NK-92 treated with Interleukin-12 subunit alpha and Interleukin-12 subunit beta, amount 100 ng/mL, for 24 hours (cell line): ENCODE data around the gene EEPD1.
"Not testable (repeated sequence)": the region's sequence is repeated elsewhere in the genome, so short reads cannot be mapped to it uniquely, and the experiment has no call there.

Source experiments
- DNase-seq: peaks from one replicate; lab custom pipeline; 2025; lab: John Stamatoyannopoulos, UW

Gene EEPD1

DNA sequence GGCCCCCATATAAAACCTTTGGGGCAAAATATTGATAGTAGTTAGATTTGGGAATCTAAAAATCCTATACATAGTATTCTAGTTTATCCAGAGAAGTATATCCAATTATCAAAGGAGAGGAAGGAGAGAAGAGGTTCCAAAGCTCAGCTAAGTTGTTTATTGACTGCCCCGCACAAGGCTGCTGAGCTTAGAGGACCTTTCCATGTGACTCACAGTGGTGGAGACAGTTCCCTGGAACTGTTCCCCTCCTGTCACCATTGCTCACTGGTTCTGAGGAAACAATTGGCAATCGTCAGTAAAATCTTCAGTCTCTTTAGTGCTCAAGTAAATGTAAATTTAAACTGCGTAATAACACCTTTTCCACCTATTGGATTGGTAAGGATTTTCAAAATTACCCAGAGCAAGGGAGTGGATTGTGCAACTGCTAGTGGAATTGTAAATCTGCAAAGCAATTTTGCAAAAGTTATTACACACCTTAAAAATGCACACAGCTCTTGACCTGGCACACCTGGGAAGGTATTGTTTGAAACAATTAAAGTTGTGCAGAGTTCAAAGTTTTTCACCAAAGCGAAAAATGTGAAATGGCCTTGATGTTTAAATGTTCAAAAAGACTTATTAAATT, 63.1 kb downstream of the EEPD1 start:
- no peak for DNase-seq

DNA sequence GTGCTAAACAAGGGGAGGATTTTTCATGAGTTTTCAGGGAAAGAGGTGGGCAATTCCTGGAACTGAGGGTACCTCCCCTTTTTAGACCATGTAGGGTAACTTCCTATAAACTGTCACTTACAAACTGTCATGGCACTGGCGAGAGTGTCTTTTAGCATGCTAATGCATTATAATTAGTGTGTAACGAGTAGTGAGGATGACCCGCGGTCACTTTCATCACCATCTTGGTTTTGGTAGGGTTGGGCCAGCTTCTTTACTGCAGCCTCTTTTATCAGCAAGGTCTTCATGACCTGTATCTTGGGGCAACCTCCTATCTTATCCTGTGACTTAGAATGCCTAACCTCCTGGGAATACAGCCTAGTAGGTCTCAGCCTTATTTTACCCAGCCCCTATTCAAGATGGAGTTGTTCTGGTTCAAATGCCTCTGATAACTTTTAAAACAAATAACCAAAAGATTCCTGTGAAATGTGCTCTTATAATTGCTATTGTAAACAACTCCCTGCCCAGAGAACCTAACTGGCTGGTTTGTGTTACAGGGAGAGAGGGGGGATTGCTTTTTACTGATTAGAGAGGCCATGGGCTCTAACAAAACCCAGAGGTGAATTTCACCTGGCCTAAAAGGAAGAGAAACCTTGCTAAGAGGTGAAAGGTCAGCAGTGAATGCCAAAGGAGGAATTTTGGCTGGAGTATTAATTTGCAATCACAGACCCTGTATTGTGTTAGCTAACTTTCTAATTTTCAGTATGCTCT, 64.3 kb downstream of the EEPD1 start:
- DNase-seq = no peak

DNA sequence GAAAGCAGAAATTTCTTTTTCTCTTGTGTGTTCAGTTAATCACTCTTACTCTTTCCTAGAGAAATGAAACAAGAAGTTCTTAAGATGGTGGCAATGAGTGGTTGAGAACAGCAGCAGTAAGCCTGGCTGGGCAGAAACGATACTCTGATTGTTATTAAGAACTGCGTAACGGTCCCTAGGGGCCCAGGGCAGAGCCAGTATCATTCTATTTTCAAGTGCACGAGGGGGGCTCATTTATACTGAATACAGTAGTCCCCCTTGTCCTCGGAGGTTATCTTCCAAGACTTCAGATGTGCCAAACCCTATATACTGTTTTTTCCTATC, 64.9 kb downstream of the EEPD1 start:
- DNase-seq = no peak

DNA sequence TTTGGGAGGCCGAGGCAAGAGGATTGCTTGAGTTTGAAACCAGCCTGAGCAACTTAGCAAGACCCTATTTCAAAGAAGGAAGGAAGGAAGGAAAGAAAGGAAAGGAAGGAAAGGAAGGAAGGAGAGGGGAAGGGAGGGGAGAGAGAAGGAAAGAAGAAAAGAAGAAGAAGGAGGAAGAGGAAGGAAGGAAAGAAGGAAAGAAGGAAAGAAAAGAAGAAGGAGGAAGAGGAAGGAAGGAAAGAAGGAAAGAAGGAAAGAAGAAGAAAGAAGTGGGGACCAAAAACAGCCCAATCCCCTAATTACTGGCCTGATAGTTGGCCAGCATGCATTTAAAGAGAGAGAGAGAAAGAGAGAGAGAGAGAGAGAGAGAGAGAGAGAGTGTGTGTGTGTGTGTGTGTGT, 66.4 kb downstream of the EEPD1 start:
- DNase-seq = no peak

DNA sequence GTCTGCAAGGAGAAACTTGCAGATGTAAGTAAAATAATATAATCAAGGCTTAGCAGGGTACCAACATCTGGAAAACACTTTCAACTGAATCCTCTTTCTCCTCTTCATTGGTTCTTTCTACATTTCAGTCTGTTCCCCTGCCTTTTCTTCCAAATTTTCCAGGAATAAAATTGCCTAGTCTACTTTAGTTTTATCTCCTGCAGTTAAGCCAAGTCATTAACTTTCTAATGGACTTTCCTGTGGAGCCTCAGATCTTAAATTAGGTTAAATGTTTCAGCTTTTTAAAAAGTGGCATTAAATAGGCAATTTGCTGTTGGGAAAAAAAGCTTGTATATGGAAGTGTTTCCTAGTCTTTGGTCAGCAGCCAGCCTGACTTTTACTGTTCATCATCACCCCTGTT, 70.8 kb downstream of the EEPD1 start:
- DNase-seq = no peak

DNA sequence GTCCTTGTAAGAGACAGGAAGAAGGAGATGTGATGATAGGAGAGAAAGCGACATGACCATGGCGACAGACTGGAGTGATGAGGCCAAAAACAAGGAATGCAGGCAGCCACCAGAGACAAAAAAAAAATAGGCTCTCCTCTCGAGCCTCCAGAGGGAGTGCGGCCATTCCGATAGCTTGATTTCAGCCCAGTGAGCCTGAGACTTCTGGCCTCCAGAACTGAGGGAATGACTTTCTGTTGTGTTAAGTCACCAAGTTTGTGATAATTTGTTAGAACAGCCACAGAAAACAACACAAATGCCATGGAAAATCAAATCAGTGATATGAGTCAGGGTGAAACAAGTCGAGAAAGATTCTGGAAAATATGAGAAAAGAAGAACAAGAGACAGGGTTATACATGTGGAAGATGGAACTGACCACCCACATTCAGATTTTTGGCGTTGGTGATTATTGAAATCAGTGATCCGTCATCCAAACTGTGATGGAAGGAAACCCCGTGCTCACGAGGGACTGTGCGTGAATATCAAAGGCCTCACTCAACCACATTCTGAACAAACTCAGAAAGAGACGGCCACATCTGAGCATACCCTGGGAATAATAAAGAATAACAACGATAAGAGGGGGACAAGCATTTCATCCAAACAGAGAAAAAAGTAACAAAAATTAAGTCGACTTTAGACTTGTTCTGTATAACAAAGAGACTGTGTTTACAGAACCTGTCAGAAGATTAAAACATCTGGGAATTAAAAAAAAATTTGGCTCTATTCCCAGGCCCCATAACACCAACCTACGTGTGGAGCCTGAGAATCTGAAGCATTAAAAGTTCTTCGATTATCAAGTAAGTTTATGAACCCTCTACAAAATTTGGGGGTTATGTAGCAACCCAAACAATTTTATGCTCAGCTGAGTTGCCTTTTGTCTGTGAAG, 72.1 kb downstream of the EEPD1 start:
- DNase-seq = no peak

- no peak for DNase-seq
Measured at GRCh38 chr7:36226151-36226550, 73.1 kb downstream of the EEPD1 start.

GRCh38 chr7:36227223-36227622, 74.2 kb downstream of the EEPD1 start:
- DNase-seq = no peak

DNA sequence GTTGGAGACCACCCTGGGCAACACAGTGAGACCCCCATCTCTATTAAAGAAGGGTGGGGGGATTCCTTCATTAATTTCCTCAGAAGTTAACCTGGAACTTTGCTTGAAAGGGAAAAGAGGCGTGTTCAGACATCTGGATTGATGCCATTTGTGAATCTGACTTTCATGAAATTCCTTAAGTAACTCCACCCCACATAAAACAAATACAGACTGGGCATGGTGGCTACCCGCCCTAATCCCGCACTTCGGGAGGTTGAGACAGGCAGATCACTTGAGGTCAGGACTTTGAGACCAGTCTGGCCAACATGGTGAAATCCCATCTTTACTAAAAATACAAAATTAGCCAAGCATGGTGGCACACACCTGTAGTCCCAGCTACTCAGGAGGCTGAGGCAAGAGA, 75.0 kb downstream of the EEPD1 start:
- DNase-seq = no peak

- no peak for DNase-seq
Measured at GRCh38 chr7:36231406-36231805, 78.4 kb downstream of the EEPD1 start.

DNA sequence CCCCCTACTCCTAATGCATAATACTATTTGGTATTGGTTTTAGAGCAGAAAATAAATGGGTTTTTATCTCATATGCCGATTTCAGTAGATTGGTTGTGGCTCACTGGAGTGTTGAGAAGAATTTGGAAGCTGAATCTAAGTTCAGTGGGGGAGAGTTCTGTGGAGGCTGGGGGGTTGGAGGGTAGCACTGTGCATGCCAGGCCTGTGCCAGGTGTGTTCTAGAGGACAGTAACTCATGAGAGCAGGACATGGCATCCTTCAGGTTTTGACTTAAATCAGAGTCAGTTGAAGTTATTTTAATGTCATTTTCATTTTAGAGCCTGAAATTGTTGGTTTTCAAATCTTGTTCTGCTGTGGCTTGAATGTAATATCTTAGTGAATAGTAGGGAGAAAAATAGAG, 79.5 kb downstream of the EEPD1 start:
- DNase-seq = no peak

- no peak for DNase-seq
Measured at GRCh38 chr7:36232971-36233550, 80.0 kb downstream of the EEPD1 start.

GRCh38 chr7:36236073-36236472, 83.0 kb downstream of the EEPD1 start:
- DNase-seq = no peak

DNA sequence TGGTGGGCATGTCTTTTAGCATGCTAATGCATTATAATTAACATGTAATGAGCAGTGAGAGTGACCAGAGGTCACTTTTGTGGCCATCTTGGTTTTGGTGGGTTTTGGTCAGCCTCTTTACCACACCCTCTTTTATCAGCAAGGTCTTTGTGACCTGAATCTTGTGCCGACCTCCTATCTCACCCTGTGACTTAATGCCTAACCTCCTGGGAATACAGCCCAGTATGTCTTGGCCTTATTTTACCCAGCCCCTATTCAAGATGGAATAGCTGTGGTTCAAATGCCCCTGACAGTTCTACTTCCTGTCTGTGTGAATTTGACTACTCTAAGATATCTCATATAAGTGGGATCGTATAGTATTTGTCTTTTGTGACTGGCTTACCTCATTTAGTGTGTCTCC, 85.1 kb downstream of the EEPD1 start:
- no peak for DNase-seq

DNA sequence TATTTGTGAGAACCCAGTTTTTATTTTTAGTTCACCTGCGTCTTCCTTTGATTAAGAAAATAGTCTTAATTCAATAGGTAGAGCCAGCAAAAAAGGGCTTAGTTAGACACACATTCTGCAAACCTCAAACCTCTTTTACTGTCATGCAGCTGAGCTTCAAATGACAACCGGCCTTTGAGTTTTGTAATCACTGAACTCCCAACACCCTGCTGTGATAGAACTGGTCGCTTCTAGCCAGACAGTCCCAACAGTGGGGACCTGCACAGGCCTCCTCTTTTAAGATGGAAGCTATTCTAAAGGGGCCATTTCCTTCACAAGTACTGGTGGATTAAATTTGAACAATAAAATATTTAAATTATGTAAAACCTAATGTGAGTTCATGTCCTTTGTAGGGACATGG, 90.3 kb downstream of the EEPD1 start:
- DNase-seq = not testable (repeated sequence)

DNA sequence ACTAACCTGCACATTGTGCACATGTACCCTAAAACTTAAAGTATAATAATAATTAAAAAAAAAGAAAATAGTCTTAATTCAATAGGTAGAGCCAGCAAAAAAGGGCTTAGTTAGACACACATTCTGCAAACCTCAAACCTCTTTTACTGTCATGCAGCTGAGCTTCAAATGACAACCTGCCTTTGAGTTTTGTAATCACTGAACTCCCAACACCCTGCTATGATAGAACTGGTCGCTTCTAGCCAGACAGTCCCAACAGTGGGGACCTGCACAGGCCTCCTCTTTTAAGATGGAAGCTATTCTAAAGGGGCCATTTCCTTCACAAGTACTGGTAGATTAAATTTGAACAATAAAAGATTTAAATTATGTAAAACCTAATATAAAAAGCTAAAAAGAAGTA, 90.9 kb downstream of the EEPD1 start:
- DNase-seq = not testable (repeated sequence)

DNA sequence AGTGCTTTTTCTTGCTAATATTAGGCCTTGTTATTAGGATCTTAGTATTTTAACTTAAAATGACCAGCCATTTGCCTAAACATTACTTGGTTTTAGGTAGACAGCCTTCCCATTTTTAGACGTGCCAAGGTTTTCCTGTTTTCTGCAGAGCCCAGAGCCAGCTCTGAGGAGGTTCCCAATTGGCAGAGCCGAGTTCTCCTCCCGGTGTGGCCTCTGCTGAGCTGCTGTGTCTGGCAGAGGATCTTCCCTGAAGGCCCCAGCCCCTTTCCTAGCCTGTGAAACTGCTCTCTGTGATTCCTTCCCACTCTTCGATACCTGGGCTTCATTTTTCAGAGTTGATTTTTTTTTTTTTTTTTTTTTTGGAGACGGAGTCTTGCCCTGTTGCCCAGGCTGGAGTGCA, 91.4 kb downstream of the EEPD1 start:
- DNase-seq = no peak

DNA sequence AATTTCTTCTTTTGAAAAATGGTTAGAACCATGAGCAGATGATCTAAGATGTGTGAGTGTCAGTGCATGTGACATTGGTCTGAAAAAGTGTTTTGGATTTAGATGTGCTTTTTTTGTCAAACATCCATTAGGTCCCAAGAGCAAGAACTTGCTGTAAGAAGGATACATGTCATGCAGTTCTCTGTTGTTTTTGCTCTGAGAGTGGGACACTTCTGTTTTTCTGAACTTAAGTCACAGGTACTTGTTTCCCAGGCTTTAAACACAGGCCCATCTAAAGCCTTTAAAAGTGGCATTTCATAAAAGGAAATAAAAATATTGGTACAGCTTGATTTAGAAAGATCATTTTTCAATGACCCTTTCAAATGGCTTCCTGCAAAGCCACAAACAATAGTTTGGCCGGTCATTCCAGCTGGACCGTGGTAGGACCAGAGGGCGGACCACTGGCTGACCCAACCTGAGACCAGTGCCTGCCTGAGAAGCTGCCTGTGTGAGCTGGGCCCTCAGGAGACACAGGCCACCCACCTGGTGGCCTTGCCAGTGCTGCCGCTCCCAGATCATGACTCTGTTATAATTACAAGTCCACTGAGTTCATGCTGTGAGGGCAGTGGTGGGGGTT, 92.7 kb downstream of the EEPD1 start:
- no peak for DNase-seq

DNA sequence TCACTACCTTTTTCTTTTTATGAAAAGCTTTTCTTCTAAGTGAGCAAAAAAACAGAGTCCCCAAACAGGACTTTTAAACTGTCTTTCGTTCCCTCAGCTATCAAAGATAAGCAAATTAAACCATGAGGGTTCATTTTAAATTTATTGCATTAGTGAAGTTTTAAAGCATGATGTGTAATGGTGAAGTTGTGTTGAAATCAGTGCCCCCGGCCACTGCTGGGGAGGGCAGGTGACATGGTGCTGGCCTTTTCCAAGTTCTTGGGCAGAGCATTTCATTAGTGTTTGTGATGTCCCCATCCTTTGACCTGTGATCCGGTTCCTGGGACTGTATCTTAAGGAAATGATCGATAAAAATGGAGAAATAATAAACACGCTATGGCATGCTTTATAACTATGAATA, 96.0 kb downstream of the EEPD1 start:
- no peak for DNase-seq

GRCh38 chr7:36253699-36254098, 100.6 kb downstream of the EEPD1 start:
- no peak for DNase-seq

GRCh38 chr7:36258510-36259259, 105.6 kb downstream of the EEPD1 start:
- DNase-seq = not testable (repeated sequence)
